ENCODE measurements around the gene SAMSN1. TPM values are rescaled to one million over a fixed set of nuclear protein-coding genes. Genes with fewer than 3 reads are reported as not detected.

SAMSN1 gene
- polyA plus RNA-seq, 1 donor (not counting 4 experiments of a cell fraction or from before 2014, with no cell fraction given): not detected

GRCh38 chr21:14454016-14455009, 91.8 kb downstream of the SAMSN1 start:
- no peak for FAIRE-seq
- dilution Hi-C loops (cut with MboI; ENCODE audit: extremely low pct_ligation_motif_present, low sequenced_read_pairs): no loop called here
- DNase-seq (ENCODE audit: low read depth, low spot score): no peak
- TF ChIP-seq, protein P1, sequence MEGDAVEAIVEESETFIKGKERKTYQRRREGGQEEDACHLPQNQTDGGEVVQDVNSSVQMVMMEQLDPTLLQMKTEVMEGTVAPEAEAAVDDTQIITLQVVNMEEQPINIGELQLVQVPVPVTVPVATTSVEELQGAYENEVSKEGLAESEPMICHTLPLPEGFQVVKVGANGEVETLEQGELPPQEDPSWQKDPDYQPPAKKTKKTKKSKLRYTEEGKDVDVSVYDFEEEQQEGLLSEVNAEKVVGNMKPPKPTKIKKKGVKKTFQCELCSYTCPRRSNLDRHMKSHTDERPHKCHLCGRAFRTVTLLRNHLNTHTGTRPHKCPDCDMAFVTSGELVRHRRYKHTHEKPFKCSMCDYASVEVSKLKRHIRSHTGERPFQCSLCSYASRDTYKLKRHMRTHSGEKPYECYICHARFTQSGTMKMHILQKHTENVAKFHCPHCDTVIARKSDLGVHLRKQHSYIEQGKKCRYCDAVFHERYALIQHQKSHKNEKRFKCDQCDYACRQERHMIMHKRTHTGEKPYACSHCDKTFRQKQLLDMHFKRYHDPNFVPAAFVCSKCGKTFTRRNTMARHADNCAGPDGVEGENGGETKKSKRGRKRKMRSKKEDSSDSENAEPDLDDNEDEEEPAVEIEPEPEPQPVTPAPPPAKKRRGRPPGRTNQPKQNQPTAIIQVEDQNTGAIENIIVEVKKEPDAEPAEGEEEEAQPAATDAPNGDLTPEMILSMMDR (optimal IDR thresholded peaks at IDR 0.05 in 1 of 3, IDR thresholded peaks at IDR 0.05 in 1 of 3, conservative IDR thresholded peaks at IDR 0.05 in 1 of 3; ENCODE audit: extremely low read depth in 1 of 3, insufficient read depth in 2 of 3, low read length in 3 of 3): no peak
- TF ChIP-seq EZH2 (IDR thresholded peaks at IDR 0.05; ENCODE audit: low read length): no peak
- no peaks in the 10 kb centered on the region for H3K4me1 ChIP-seq (ENCODE audit: control insufficient read depth, extremely low read depth, insufficient read depth, low read length)
- H3K27ac ChIP-seq (ENCODE audit: control insufficient read depth, insufficient read depth, low read length): no peak overlapping the region
- no peaks in the 10 kb centered on the region for H3K79me2 ChIP-seq (ENCODE audit: control insufficient read depth, insufficient read depth, low read length)
- H3K36me3 ChIP-seq (ENCODE audit: control insufficient read depth in 2 of 2, extremely low read depth in 1 of 2, insufficient read depth in 2 of 2, low read length in 2 of 2): no peaks in the 10 kb centered on the region
- H2AFZ ChIP-seq (ENCODE audit: control insufficient read depth, low read length): no peak overlapping the region
- H3K4me2 ChIP-seq (ENCODE audit: control insufficient read depth, extremely low read depth, insufficient read depth, low read depth, low read length): no peak overlapping the region
- no peaks in the 10 kb centered on the region for H4K20me1 ChIP-seq (ENCODE audit: control insufficient read depth, extremely low read depth, insufficient read depth, low read length)
- no peak overlapping the region for H3K9ac ChIP-seq (ENCODE audit: control insufficient read depth, extremely low read depth, insufficient read depth, low read length)
- no peak overlapping the region for H3K4me3 ChIP-seq (ENCODE audit: control insufficient read depth in 2 of 3, extremely low read depth in 1 of 3, insufficient read depth in 2 of 3, low read depth in 1 of 3, low read length in 3 of 3)
- H3K9me3 ChIP-seq (ENCODE audit: control insufficient read depth, low read depth, low read length): no peaks in the 10 kb centered on the region
- H3K27me3 ChIP-seq (ENCODE audit: control insufficient read depth, extremely low read depth, insufficient read depth, low read length): no peaks in the 10 kb centered on the region
- no peaks in the 10 kb centered on the region for H3K9me1 ChIP-seq (ENCODE audit: control insufficient read depth, extremely low read depth, insufficient read depth, low read length)

DNA sequence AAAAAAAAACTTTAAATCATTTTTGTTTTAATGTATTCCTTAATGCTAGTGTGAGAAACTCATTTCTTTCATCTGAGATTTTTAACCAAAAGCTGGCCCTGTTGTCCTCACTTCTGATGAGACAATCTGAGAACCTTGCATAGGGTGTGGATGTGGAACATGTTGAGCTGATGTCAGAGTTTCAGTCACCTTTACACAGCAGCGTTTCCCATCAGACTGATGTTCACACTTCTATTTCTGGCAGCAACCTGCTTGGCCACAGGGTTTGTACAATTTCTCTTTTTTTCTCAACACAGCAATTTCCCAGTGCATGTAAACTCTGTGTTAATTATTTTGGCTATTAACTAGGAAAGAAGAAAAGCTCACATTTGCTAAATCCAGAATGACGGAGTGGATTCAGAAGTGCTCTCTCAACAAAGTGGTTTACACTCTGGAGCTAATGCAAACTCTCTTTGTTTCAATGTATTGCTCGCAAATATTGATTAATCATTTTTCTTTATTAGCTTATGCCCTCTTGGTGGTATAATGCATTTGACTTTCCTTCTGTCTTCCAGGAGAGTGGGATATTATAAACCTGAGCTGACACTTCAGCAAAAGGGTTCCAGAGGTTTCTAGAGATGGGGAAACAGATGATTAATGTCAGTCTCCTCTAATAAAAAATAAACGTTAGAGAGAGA, 92.6 kb downstream of the SAMSN1 start:
- no peaks in the 10 kb centered on the region for H3K9me1 ChIP-seq (ENCODE audit: control insufficient read depth, extremely low read depth, insufficient read depth, low read length)
- H3K4me1 ChIP-seq (ENCODE audit: control insufficient read depth, extremely low read depth, insufficient read depth, low read length): no peaks in the 10 kb centered on the region
- H4K20me1 ChIP-seq (ENCODE audit: control insufficient read depth, extremely low read depth, insufficient read depth, low read length): no peaks in the 10 kb centered on the region
- no peaks in the 10 kb centered on the region for H3K9me3 ChIP-seq (ENCODE audit: control insufficient read depth, low read depth, low read length)
- no peaks in the 10 kb centered on the region for H3K27me3 ChIP-seq (ENCODE audit: control insufficient read depth, extremely low read depth, insufficient read depth, low read length)
- H3K36me3 ChIP-seq (ENCODE audit: control insufficient read depth in 2 of 2, extremely low read depth in 1 of 2, insufficient read depth in 2 of 2, low read length in 2 of 2): no peaks in the 10 kb centered on the region
- TF ChIP-seq EZH2 (IDR thresholded peaks at IDR 0.05; ENCODE audit: low read length): no peak
- TF ChIP-seq, protein P1 (optimal IDR thresholded peaks at IDR 0.05 in 1 of 3, IDR thresholded peaks at IDR 0.05 in 1 of 3, conservative IDR thresholded peaks at IDR 0.05 in 1 of 3; ENCODE audit: extremely low read depth in 1 of 3, insufficient read depth in 2 of 3, low read length in 3 of 3): no peak
- no peak overlapping the region for H3K9ac ChIP-seq (ENCODE audit: control insufficient read depth, extremely low read depth, insufficient read depth, low read length)
- dilution Hi-C loops (cut with MboI; ENCODE audit: extremely low pct_ligation_motif_present, low sequenced_read_pairs): no loop called here
- H3K27ac ChIP-seq (ENCODE audit: control insufficient read depth, insufficient read depth, low read length): no peak overlapping the region
- no peak overlapping the region for H2AFZ ChIP-seq (ENCODE audit: control insufficient read depth, low read length)
- no peaks in the 10 kb centered on the region for H3K79me2 ChIP-seq (ENCODE audit: control insufficient read depth, insufficient read depth, low read length)
- DNase-seq (ENCODE audit: low read depth, low spot score) (no peak), FAIRE-seq (no peak)
- H3K4me2 ChIP-seq (ENCODE audit: control insufficient read depth, extremely low read depth, insufficient read depth, low read depth, low read length): no peak overlapping the region
- no peak overlapping the region for H3K4me3 ChIP-seq (ENCODE audit: control insufficient read depth in 2 of 3, extremely low read depth in 1 of 3, insufficient read depth in 2 of 3, low read depth in 1 of 3, low read length in 3 of 3)

Data from keratinocyte (primary cell).